ENCODE data around the gene ATP2B2. TPM values are rescaled to one million over a fixed set of nuclear protein-coding genes. Genes with fewer than 3 reads are reported as not detected.

Gene ATP2B2
- total RNA-seq, 2 experiments from 2014 or later: 0.06 TPM; not detected in 1

DNA sequence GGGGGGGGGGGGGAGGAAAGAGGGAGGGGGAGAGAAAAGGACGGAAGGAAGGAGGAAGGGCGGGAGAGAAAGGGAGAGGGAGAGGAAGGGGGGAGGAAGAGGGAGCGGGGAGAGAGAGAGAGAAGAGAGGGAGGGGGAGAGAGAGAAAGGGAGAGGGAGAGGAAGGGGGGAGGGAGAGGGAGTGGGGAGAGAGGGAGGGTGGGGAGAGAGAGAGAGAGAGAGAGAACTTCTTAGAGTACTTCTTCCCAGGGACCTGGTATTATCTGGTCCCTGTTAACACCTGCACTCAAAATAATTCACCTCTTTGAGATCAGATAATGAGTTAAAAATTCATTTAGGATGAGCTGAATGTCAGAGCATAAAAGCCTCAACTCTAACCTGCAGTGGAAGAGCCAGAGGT, 185.6 kb downstream of the ATP2B2 start:
- Histone ChIP-seq H3K9me3 (ENCODE audit: low read length) (no peaks in the 10 kb centered on the region), H2AFZ (ENCODE audit: low read length) (no peak overlapping the region), H3K4me2 (ENCODE audit: low read length) (peak overlapping the region; percentile 99), H4K20me1 (ENCODE audit: insufficient read depth, low read length) (peaks cover 6% of the 10 kb centered on the region; the same call in 1 of the 2 replicates), H3K4me3 (ENCODE audit: low read depth, low read length, poor library complexity, severe bottlenecking) (peak overlapping the region; percentile 91), H3K9me2 (ENCODE audit: insufficient read depth, low read length) (no peaks in the 10 kb centered on the region), H3K4me1 (ENCODE audit: insufficient read depth, low read length, poor library complexity, severe bottlenecking) (peaks cover 20% of the 10 kb centered on the region), H3K36me3 (ENCODE audit: insufficient read depth, low read length) (peaks cover 44% of the 10 kb centered on the region), H3K79me2 (ENCODE audit: insufficient read depth, low read depth, low read length) (peaks cover 24% of the 10 kb centered on the region), H3K27ac (ENCODE audit: low read depth, low read length, poor library complexity, severe bottlenecking) (no peak overlapping the region)
- intact Hi-C loops (cut with micrococcal nuclease; ENCODE audit: unreplicated experiment): loop anchor here (2.0 to 5.0 kb wide), 4 partner anchors 71 to 478 kb away; partner anchors contain the start of genes BRK1, CRELD1, RPUSD3 and TATDN2
- ChIA-PET CTCF (ENCODE audit: unreplicated experiment) (no interaction called here), POLR2A (interaction anchor here (0.7 kb wide), 1 partner anchor 388 kb away, joined by 3 read pairs; no protein-coding TSS in a partner anchor)
- BruUV-seq (replicated peaks): no TSS peak
- TF ChIP-seq, protein P1, sequence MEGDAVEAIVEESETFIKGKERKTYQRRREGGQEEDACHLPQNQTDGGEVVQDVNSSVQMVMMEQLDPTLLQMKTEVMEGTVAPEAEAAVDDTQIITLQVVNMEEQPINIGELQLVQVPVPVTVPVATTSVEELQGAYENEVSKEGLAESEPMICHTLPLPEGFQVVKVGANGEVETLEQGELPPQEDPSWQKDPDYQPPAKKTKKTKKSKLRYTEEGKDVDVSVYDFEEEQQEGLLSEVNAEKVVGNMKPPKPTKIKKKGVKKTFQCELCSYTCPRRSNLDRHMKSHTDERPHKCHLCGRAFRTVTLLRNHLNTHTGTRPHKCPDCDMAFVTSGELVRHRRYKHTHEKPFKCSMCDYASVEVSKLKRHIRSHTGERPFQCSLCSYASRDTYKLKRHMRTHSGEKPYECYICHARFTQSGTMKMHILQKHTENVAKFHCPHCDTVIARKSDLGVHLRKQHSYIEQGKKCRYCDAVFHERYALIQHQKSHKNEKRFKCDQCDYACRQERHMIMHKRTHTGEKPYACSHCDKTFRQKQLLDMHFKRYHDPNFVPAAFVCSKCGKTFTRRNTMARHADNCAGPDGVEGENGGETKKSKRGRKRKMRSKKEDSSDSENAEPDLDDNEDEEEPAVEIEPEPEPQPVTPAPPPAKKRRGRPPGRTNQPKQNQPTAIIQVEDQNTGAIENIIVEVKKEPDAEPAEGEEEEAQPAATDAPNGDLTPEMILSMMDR (conservative IDR thresholded peaks at IDR 0.05; ENCODE audit: low read length): no peak
- no peak for TF ChIP-seq EZH2phosphoT487 (IDR thresholded peaks at IDR 0.05; ENCODE audit: borderline replicate concordance, low read depth, low read length)
- no peak for DNase-seq (ENCODE audit: low spot score)

DNA sequence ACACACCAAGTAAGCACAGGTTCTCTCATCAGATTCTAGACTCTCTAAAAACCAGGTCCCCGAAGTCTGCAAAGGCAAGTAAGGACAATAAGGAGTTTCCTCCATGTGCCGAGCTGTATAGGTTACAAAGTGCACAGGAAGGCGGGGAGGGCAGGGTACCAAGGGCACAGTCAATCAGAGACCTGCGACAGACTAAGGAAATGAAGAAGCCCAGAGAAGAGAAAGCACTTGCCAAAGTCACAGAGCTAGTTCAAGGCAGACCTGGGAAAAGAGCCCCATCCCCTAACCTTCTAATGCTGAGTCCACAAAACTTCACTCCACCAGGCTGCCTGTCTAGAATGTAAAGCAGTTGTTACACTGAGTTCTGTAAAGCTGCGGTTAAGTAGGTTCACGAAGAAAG, 186.1 kb downstream of the ATP2B2 start:
- TF ChIP-seq EZH2phosphoT487 (IDR thresholded peaks at IDR 0.05; ENCODE audit: borderline replicate concordance, low read depth, low read length): no peak
- H3K27ac ChIP-seq (ENCODE audit: low read depth, low read length, poor library complexity, severe bottlenecking): no peak overlapping the region
- no TSS peak for BruUV-seq (replicated peaks)
- H3K4me3 ChIP-seq (ENCODE audit: low read depth, low read length, poor library complexity, severe bottlenecking): peak overlapping the region; percentile 91
- H2AFZ ChIP-seq (ENCODE audit: low read length): no peak overlapping the region
- H3K9me2 ChIP-seq (ENCODE audit: insufficient read depth, low read length): no peaks in the 10 kb centered on the region
- peak overlapping the region; percentile 99 for H3K4me2 ChIP-seq (ENCODE audit: low read length)
- peaks cover 24% of the 10 kb centered on the region for H3K79me2 ChIP-seq (ENCODE audit: insufficient read depth, low read depth, low read length)
- CTCF ChIA-PET (ENCODE audit: unreplicated experiment): no interaction called here
- intact Hi-C loops (cut with micrococcal nuclease; ENCODE audit: unreplicated experiment): no loop called here
- H3K36me3 ChIP-seq (ENCODE audit: insufficient read depth, low read length): peaks cover 49% of the 10 kb centered on the region
- no peaks in the 10 kb centered on the region for H3K9me3 ChIP-seq (ENCODE audit: low read length)
- peaks cover 20% of the 10 kb centered on the region for H3K4me1 ChIP-seq (ENCODE audit: insufficient read depth, low read length, poor library complexity, severe bottlenecking)
- peaks cover 6% of the 10 kb centered on the region; the same call in 1 of the 2 replicates for H4K20me1 ChIP-seq (ENCODE audit: insufficient read depth, low read length)
- DNase-seq (ENCODE audit: low spot score): no peak
- POLR2A ChIA-PET: no interaction called here

DNA sequence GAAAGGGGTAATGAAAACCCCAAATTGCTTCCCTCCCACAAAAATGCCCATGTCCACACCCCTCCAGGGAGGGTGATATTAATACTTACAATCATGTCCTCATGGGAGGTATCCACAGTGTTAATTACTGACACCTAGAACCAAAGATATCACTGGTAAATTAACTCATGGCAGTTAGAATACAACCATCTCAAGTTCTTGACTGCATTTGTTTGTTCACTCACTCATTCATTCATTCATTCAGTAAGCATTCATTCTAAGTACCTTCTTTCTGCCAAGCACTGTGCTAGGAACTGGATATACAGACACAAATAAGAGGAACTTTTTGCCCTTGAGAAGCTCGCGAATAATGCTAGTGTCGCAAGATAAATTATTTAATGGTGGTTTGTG, 187.4 kb downstream of the ATP2B2 start:
- no peaks in the 10 kb centered on the region for H3K9me3 ChIP-seq (ENCODE audit: low read length)
- no peak overlapping the region for H3K4me2 ChIP-seq (ENCODE audit: low read length)
- no peak overlapping the region for H3K27ac ChIP-seq (ENCODE audit: low read depth, low read length, poor library complexity, severe bottlenecking)
- H2AFZ ChIP-seq (ENCODE audit: low read length): no peak overlapping the region
- no peaks in the 10 kb centered on the region for H3K9me2 ChIP-seq (ENCODE audit: insufficient read depth, low read length)
- peaks cover 20% of the 10 kb centered on the region for H3K4me1 ChIP-seq (ENCODE audit: insufficient read depth, low read length, poor library complexity, severe bottlenecking)
- peaks cover 62% of the 10 kb centered on the region for H3K36me3 ChIP-seq (ENCODE audit: insufficient read depth, low read length)
- no peak for TF ChIP-seq EZH2phosphoT487 (IDR thresholded peaks at IDR 0.05; ENCODE audit: borderline replicate concordance, low read depth, low read length)
- TF ChIP-seq, protein P1 (conservative IDR thresholded peaks at IDR 0.05; ENCODE audit: low read length): no peak
- POLR2A ChIA-PET: no interaction called here
- H4K20me1 ChIP-seq (ENCODE audit: insufficient read depth, low read length): peaks cover 6% of the 10 kb centered on the region; the same call in 1 of the 2 replicates
- no TSS peak for BruUV-seq (replicated peaks)
- peaks cover 24% of the 10 kb centered on the region for H3K79me2 ChIP-seq (ENCODE audit: insufficient read depth, low read depth, low read length)
- CTCF ChIA-PET (ENCODE audit: unreplicated experiment): no interaction called here
- intact Hi-C loops (cut with micrococcal nuclease; ENCODE audit: unreplicated experiment): no loop called here
- DNase-seq (ENCODE audit: low spot score): no peak
- no peak overlapping the region for H3K4me3 ChIP-seq (ENCODE audit: low read depth, low read length, poor library complexity, severe bottlenecking)
